Midbrain (tissue), 1 donor: Measurements from ENCODE around the gene GREB1L.
"Not testable (repeated sequence)": the region's sequence is repeated elsewhere in the genome, so short reads cannot be mapped to it uniquely, and the experiment has no call there.

Experiments used
- DNase-seq: peaks from one replicate; lab custom pipeline; 2025; lab: John Stamatoyannopoulos, UW

The GREB1L gene

GRCh38 chr18:21366896-21367295 lies 124.9 kb downstream of the GREB1L start:
- no peak for DNase-seq

GRCh38 chr18:21369146-21369545 lies 127.1 kb downstream of the GREB1L start:
- DNase-seq = no peak

- DNase-seq = not testable (repeated sequence)
Measured at GRCh38 chr18:21369597-21369996, 127.6 kb downstream of the GREB1L start.

GRCh38 chr18:21383031-21383430 lies 141.0 kb downstream of the GREB1L start:
- DNase-seq = no peak

DNA sequence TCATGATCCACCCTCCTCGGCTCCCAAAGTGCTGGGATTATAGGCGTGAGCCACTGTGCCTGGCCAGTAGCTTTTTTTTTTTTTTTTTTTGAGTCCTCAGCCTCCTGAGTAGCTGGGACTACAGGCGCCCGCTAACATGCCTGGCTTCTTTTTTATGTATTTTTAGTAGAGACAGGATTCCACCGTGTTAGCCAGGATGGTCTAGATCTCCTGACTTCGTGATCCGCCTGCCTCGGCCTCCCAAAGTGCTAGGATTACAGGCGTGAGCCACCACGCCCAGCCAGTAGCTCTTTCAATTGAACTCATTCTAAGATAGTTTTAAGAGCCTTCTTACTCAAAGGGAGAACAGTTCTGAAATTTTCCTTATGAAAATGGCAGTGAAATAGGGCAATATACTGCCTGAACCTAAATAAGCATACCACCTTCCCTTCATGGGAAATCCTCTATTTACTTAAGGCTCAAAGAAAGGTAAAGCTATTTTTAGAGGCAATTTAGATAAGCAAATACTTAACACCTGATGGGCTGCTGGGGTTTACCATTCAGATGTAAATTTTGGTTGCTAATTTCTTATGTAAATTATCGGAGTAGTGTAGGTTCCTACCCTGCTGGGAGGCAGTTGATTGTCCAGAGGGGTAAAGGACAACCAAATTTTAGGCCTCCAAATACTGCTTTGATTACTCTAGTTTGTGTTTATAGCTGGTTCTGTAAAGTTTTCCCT lies 144.7 kb downstream of the GREB1L start:
- no peak for DNase-seq

- DNase-seq = no peak
Measured at GRCh38 chr18:21387886-21388285, 145.9 kb downstream of the GREB1L start.

- no peak for DNase-seq
Measured at GRCh38 chr18:21389283-21389682, 147.3 kb downstream of the GREB1L start.

GRCh38 chr18:21389903-21390302 lies 147.9 kb downstream of the GREB1L start:
- DNase-seq = no peak

DNA sequence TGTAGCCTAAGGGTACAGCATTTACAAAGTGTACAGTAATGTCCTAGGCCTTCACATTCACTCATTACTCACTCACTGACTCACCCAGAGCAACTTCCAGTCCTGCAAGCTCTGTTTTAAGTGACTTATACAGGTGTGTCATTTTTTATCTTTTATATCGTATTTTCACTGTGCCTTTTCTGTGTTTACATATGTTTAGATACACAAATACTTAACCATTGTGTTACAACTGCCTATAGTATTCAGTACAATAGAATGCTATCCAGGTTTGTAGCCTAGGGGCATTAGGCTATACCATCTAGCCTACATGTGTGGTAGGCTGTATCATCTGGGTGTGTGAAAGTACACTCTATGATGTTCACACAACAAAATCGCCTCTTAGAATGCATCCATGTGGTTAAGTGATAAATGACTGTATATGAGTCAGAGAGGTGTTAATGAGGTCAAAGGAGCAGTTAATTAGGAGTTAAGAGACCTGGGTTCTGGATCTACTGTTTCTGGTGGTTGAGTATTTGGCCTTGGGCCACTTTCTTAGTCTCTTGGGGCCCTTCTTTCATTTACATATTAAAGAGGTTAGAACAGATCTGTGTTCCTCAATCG lies 149.1 kb downstream of the GREB1L start:
- no peak for DNase-seq

DNA sequence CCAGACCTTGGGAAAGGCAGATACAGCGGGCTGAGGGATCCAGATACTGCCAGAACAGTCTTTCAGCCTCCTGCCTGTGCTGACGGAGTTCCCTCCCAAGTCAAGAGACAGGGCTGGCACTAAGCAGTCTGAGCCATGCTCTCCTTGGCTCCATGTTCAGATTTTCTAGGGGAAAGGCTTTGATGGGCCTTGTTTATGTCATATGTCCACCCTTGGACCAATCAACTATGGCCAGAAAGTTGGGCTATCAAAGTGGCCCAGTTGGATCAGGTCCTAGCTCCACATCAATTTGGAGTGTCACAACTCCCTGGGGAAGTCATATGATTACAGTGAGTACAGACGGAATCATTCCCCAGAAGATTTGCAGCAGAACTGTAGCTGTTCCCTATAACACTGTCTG lies 152.0 kb downstream of the GREB1L start:
- no peak for DNase-seq

DNA sequence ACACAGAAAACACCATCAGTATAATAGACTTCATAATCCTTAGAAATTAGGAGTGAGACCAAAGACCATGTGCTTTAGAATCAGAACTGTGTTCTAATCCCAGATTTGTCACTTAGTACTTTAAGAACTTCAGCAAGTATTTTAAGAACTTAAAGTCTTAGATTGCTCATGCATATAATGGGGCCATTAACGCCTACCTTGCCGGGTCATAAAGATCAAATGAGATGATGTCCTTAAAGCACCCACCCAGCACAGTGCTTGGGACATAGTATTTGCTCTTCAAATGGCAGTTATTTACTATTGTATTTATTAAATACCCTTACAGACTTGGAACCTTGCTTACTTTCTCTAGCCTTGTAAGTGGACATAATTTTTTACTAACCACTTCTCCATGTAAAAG lies 156.1 kb downstream of the GREB1L start:
- DNase-seq = no peak

DNA sequence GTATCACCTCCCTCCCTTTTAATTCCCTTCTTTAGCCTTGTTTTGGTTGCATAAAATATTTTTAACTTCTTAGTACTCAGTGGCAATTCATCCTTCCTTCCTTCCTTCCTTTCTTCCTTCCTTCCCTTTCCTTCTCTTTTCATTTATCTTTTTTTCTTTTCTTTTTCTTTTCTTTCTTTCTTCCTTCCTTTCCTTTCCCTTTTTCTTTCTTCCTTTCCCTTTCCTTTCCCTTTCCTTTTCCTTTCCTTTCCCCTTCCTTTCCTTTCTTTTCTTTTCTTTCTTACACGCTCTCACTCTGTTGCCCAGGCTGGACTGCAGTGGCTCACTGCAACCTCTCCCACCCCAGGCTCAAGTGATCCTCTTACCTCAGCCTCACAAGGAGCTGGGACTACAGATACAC lies 160.2 kb downstream of the GREB1L start:
- no peak for DNase-seq

- no peak for DNase-seq
Measured at GRCh38 chr18:21404426-21404825, 162.4 kb downstream of the GREB1L start.

- no peak for DNase-seq
Measured at GRCh38 chr18:21406116-21406515, 164.1 kb downstream of the GREB1L start.

- DNase-seq = no peak
Measured at GRCh38 chr18:21408681-21409080, 166.6 kb downstream of the GREB1L start.

DNA sequence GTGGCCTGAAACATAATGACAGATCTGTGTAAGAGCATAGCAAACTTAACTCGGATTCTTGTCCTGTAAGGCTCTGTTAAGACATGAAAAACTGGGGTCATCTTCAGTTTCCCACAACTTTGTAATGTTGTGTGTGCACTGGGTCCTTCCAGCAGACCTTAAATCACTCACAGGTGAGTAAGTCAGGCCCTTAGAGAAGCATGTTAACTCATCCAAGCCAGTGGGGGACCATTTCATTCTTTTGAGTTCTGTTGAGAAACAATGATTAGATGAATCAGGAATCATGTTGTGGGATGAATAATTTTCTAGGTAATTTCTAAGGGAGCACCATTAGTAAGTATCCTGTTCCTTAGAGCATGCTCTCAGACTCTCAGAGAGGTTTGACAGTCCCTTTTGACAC lies 191.4 kb downstream of the GREB1L start:
- DNase-seq = no peak

GRCh38 chr18:21439431-21439846 lies 197.4 kb downstream of the GREB1L start:
- DNase-seq = no peak

GRCh38 chr18:21441670-21442069 lies 199.6 kb downstream of the GREB1L start:
- DNase-seq = no peak

DNA sequence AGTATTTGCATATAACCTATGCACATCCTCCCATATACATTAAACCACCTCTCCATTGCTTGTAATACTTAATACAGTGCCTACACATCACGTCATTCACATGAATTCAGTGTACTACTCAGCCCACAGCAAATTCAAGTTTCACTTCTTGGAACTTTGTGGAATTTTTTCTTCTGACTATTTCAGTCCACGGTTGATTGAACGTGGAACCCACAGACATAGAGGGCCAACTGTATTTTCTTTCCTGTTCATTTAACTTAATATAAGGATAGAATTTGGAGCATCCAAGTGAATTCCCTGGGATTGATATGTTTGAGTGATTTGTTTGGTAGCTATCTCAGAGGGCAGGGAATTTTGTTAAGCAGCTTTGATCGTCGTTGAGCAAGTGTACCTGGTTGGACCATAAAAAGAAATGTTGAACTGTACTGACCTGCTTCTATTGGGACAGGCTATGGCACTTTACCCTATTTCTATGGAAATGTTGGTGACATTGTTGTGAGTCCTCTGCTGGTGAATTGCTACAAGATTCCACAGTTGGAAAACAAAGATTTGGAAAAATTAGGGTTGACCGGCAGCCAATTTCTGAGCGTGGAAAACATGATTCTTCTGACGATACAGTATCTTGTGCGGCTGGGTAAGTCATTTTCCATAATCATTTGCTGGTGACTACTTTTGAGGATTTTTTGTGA lies 201.9 kb downstream of the GREB1L start:
- DNase-seq = no peak

DNA sequence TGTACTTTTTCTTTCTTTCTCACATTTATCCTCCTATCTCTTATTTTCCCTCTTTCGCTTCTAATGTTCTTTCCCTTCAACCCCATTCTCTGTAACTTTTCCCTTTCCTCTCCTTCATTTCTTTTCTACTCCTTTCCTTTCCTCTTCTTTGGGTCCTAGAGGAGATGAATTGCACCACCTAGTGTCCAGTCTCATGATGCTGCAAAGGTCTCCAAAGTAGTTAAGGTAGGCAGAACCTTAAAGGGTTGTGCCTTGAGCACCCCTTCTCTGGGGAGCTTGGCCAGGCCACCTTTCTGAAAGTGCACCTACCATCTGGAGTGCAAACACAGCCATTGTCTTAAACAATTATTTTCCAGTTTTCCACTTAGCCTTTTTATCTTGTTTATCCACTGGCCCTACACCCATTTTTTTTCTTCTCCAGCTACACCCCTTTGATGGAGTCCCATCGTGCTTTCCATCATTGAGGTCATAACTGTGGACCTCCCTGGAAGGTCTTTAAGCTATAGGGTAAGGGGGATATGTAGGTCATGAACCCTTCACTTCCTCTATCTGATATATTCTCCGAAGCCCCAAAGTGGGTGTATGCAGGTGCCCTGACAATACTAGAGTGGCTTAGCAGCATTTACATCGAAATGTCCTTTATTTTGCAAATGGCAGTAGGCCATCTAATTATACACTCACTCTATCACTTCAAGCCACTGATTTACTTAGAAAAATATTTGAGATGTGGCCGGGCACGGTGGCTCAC lies 202.6 kb downstream of the GREB1L start:
- DNase-seq = peak; percentile 65

GRCh38 chr18:21448299-21448698 lies 206.3 kb downstream of the GREB1L start:
- no peak for DNase-seq
